CD4-positive, alpha-beta memory T cell (primary cell): ENCODE results near the gene CHAC1. TPM values are rescaled to one million over a fixed set of nuclear protein-coding genes. Genes with fewer than 3 reads are reported as not detected.

Experiments used
- CTCF ChIA-PET: fragments of 350-600 bp; sonication (Branson Sonifier 250); formaldehyde crosslinking; loops from one replicate; lab custom pipeline; 2021; ENCODE audit warnings: inconsistent platforms; ENCODE audit not compliant: partially characterized antibody; lab: Charles Lee
- POLR2A ChIA-PET: fragments of 350-600 bp; sonication (Branson Sonifier 250); formaldehyde crosslinking; loops from one replicate; lab custom pipeline; 2021; ENCODE audit not compliant: partially characterized antibody; lab: Charles Lee
- DNase-seq, 5 donors: peaks; one replicate each; pipeline versions ENCODE4 v3.0.0 to v3.0.0-alpha.2; 2020 to 2022; ENCODE audit warnings: mixed read lengths in 1 of 5
- H3K27ac ChIP-seq: one replicate; pipeline ENCODE4 v1.7.0; 2013; ENCODE audit warnings: low read depth, low read length
- H3K27me3 ChIP-seq: 2 replicates; pipeline ENCODE4 v1.7.0; 2013; ENCODE audit warnings: mild to moderate bottlenecking, low read length, moderate library complexity; ENCODE audit not compliant: insufficient read depth
- H3K36me3 ChIP-seq: 2 replicates; pipeline ENCODE4 v1.7.0; 2013; ENCODE audit warnings: mild to moderate bottlenecking, low read length, moderate library complexity; ENCODE audit not compliant: insufficient read depth
- H3K4me1 ChIP-seq: 2 replicates; pipeline ENCODE4 v1.7.0; 2013; ENCODE audit warnings: mild to moderate bottlenecking, low read length, moderate library complexity; ENCODE audit not compliant: insufficient read depth
- H3K4me3 ChIP-seq, 2 donors: one replicate each; pipeline ENCODE4 v1.7.0; 2013; ENCODE audit warnings: low read length in 2 of 2, mild to moderate bottlenecking in 1 of 2
- H3K9me3 ChIP-seq, 2 donors: one replicate each; pipeline ENCODE4 v1.7.0; 2013; ENCODE audit warnings: low read length in 2 of 2, control low read depth in 1 of 2; ENCODE audit not compliant: control insufficient read depth in 1 of 2
- H3K27ac Mint-ChIP-seq, 7 donors: one replicate each; pipeline ENCODE4 v1.8.0; 2020 to 2021; ENCODE audit warnings: mixed read lengths in 7 of 7, mild to moderate bottlenecking in 6 of 7, inconsistent platforms in 3 of 7, moderate library complexity in 3 of 7
- H3K27me3 Mint-ChIP-seq, 2 donors: one replicate each; pipeline ENCODE4 v1.8.0; 2020 to 2021; ENCODE audit warnings: mixed read lengths in 2 of 2
- H3K36me3 Mint-ChIP-seq, 2 donors: one replicate each; pipeline ENCODE4 v1.8.0; 2020 to 2021; ENCODE audit warnings: mixed read lengths in 2 of 2, inconsistent platforms in 1 of 2, mild to moderate bottlenecking in 1 of 2
- H3K4me1 Mint-ChIP-seq, 4 donors: one replicate each; pipeline ENCODE4 v1.8.0; 2020 to 2021; ENCODE audit warnings: mixed read lengths in 4 of 4, mild to moderate bottlenecking in 1 of 4
- H3K4me3 Mint-ChIP-seq, 8 donors: one replicate each; pipeline ENCODE4 v1.8.0; 2020 to 2021; ENCODE audit warnings: mixed read lengths in 8 of 8, mild to moderate bottlenecking in 7 of 8, moderate library complexity in 6 of 8, inconsistent platforms in 3 of 8
- H3K9me3 Mint-ChIP-seq, 8 donors: one replicate each; pipeline ENCODE4 v1.8.0; 2020 to 2021; ENCODE audit warnings: mixed read lengths in 8 of 8, mild to moderate bottlenecking in 5 of 8, inconsistent platforms in 3 of 8, moderate library complexity in 1 of 8
- intact Hi-C: fragments of 100-400 bp; cut with micrococcal nuclease; formaldehyde crosslinking; loops from one replicate; pipeline ENCODE4 v1.15.1; 2023
- polyA plus RNA-seq, 2 donors: library from polyadenylated mRNA; unstranded; fragments of 300-500 nt; fragmentation: Illumina TruSeq; gene quantifications; one replicate each; pipeline ENCODE4 v1.2.3, GENCODE V29; 2021
- total RNA-seq, 2 experiments: library from RNA; stranded (reverse); gene quantifications; one replicate each; pipeline ENCODE4 v1.2.3, GENCODE V29; 2021

Gene CHAC1
- total and polyA plus RNA-seq, 4 experiments from 2014 or later: 0.24 to 1.2 (median 0.80) TPM

DNA sequence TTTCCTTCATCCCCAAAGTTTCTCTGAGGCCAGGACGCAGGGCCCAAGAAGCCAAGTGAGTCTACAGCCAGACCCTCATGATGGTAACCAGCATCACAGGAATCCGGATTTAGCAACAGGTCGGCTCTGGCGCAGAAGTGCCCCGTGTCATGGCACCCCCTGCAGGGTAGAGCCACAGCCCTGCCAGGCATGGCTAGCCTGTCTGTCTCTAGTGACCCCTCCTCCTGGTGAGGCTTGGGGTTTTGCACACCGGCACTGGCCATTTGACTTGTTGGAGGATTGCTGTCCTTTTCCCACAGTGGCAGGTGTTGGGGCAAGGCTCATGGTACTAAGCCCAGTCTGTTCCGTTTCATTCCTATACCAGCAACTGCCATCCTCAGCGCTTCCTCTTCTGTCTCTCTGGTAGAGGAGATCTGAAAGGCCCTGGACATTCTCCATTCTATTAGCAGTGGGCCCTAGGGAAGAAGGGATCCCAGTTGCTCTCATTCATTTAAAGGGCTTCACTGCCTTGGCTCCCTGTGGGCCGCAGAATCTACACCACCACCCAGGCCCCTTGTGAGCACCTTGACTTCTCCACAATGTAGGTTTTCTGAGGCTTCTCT lies 9.4 kb upstream of the CHAC1 start:
- intact Hi-C loops: loop anchor here (5.0 kb wide), 1 partner anchor 173 kb away; the partner anchor contains the start of gene INO80

GRCh38 chr15:40944510-40945296 lies 8.6 kb upstream of the CHAC1 start:
- Mint-ChIP-seq H3K27me3 (no peaks in the 10 kb centered on the region), H3K36me3 (no peaks in the 10 kb centered on the region), H3K4me3 (peak overlapping the region in 3 of 8 donors; percentile 29 to 61 (median 41)), H3K27ac (peak overlapping the region in 1 of 7 donors; percentile 17), H3K9me3 (no peaks in the 10 kb centered on the region), H3K4me1 (peaks cover 13 to 40% (median 28%) of the 10 kb centered on the region in 4 donors)
- H3K27me3 ChIP-seq: no peaks in the 10 kb centered on the region
- no peak overlapping the region for H3K4me3 ChIP-seq
- peaks cover 27% of the 10 kb centered on the region for H3K4me1 ChIP-seq
- H3K27ac ChIP-seq: no peak overlapping the region
- no peaks in the 10 kb centered on the region for H3K9me3 ChIP-seq
- no peak for DNase-seq
- CTCF ChIA-PET: interaction anchor here (1.4 to 6.4 kb wide), 2 partner anchors 14 kb away, joined by 8 to 54 read pairs; partner anchors contain the start of gene DLL4
- intact Hi-C loops: loop anchor here (5.0 kb wide), 1 partner anchor 173 kb away; the partner anchor contains the start of gene INO80
- POLR2A ChIA-PET: interaction anchor here (4.5 kb wide), 1 partner anchor 38 kb away, joined by 37 read pairs; no protein-coding TSS in a partner anchor
- H3K36me3 ChIP-seq: no peaks in the 10 kb centered on the region

More for the DNA sequence above, 9.4 kb upstream of the CHAC1 start:
- H3K27me3 ChIP-seq: no peaks in the 10 kb centered on the region
- H3K4me1 ChIP-seq: peaks cover 27% of the 10 kb centered on the region
- ChIA-PET CTCF (interaction anchor here (0.7 to 6.4 kb wide), 2 partner anchors 13 to 92 kb away, joined by 3 to 54 read pairs; partner anchors contain the start of gene DLL4), POLR2A (interaction anchor here (4.5 to 4.7 kb wide), 2 partner anchors 9 to 37 kb away, joined by 37 to 44 read pairs; partner anchors contain the start of gene CHAC1)
- no peak overlapping the region for H3K4me3 ChIP-seq
- no peaks in the 10 kb centered on the region for H3K36me3 ChIP-seq
- peaks cover 13 to 40% (median 31%) of the 10 kb centered on the region in 4 donors for H3K4me1 Mint-ChIP-seq
- no peaks in the 10 kb centered on the region for H3K27me3 Mint-ChIP-seq
- no peak overlapping the region for H3K27ac ChIP-seq
- H3K27ac Mint-ChIP-seq: no peak overlapping the region
- H3K36me3 Mint-ChIP-seq: no peaks in the 10 kb centered on the region
- H3K9me3 ChIP-seq: no peaks in the 10 kb centered on the region
- H3K9me3 Mint-ChIP-seq: no peaks in the 10 kb centered on the region
- H3K4me3 Mint-ChIP-seq: peak overlapping the region in 5 of 8 donors; percentile 10 to 87 (median 25)
- DNase-seq: no peak

DNA sequence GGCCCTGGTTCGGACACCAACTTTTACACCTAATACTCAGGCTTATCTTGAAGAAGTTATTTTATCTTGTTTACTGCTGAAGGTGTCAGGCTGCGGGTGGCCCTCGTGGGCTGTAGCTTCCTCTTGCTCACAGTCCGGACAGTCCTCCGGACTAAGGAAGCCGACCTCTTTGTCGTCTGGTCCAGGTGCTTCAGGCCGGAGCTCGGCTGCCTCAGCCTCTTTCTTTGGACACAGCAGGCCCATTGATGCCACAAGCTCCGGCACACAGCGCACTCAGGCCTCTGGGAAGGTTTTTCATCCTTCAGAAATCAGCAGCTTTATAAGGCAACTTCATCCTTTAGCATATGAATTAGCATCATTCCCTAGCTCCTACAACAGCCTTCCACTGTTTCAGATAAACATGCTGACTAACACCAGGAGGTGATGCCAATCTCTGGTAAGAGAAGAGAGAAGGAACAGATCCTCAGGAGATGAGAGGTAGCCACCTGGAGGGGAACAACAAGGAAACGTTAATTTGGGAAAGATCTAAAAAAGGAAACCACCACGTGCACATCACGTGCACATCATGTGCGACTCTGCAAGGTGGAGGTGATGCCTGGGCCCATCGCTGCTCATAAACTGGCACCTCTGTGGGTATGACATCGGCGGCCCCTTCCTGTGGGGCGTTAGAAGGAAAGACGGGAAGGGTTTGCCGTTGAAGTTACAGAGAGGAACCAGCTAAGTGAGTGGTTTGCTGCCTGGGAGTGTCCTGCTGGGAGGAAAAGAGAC lies 4.4 kb upstream of the CHAC1 start:
- peaks cover 0 to 5% of the 10 kb centered on the region in 2 donors for H3K36me3 Mint-ChIP-seq
- Histone ChIP-seq H3K27ac (no peak overlapping the region), H3K27me3 (no peaks in the 10 kb centered on the region), H3K36me3 (no peaks in the 10 kb centered on the region), H3K9me3 (no peaks in the 10 kb centered on the region), H3K4me3 (no peak overlapping the region), H3K4me1 (peaks cover 13% of the 10 kb centered on the region)
- no peak for DNase-seq
- H3K4me3 Mint-ChIP-seq: no peak overlapping the region
- peaks cover 0 to 2% of the 10 kb centered on the region in 2 donors for H3K27me3 Mint-ChIP-seq
- ChIA-PET CTCF (interaction anchor here (0.8 kb wide), 1 partner anchor 44 kb away, joined by 3 read pairs; no protein-coding TSS in a partner anchor), POLR2A (interaction anchor here (1.3 kb wide), 1 partner anchor 8 kb away, joined by 3 read pairs; no protein-coding TSS in a partner anchor)
- intact Hi-C loops: no loop called here
- H3K9me3 Mint-ChIP-seq: peaks cover 0 to 3% (median 0%) of the 10 kb centered on the region in 8 donors
- peaks cover 2 to 23% (median 18%) of the 10 kb centered on the region in 4 donors for H3K4me1 Mint-ChIP-seq
- no peak overlapping the region for H3K27ac Mint-ChIP-seq

DNA sequence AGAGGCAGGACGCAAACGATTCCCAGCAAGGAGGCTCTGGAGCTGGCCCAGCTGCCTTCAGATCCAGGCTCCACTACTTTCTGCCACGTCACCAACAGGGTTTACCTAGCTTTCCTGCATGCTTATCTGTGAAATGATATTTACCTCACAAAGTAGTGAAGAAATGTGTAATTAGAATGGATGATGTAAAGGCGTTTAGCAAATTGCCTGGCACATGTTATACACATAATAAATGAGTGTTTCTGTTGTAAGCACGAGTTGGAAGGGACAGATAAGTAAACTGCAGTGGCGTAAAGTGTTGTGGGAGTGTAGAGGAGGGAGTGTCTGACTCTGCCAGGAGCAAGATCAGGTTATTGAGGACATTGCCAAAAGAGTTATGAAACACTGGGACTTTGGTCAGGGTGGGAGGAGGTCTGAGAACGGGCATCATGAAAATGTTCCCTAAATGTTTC lies 3.5 kb upstream of the CHAC1 start:
- no peak overlapping the region for H3K27ac ChIP-seq
- Mint-ChIP-seq H3K9me3 (peaks cover 0 to 3% (median 0%) of the 10 kb centered on the region in 8 donors), H3K27ac (peak overlapping the region in 1 of 7 donors; percentile 44), H3K4me3 (no peak overlapping the region), H3K36me3 (peaks cover 0 to 6% of the 10 kb centered on the region in 2 donors), H3K27me3 (peaks cover 0 to 2% of the 10 kb centered on the region in 2 donors), H3K4me1 (peaks cover 5 to 22% (median 18%) of the 10 kb centered on the region in 4 donors)
- H3K4me1 ChIP-seq: peaks cover 14% of the 10 kb centered on the region
- no peak overlapping the region for H3K4me3 ChIP-seq
- H3K36me3 ChIP-seq: no peaks in the 10 kb centered on the region
- H3K27me3 ChIP-seq: no peaks in the 10 kb centered on the region
- intact Hi-C loops: no loop called here
- no peaks in the 10 kb centered on the region for H3K9me3 ChIP-seq
- ChIA-PET POLR2A (interaction anchor here (1.3 kb wide), 1 partner anchor 9 kb away, joined by 3 read pairs; no protein-coding TSS in a partner anchor), CTCF (interaction anchor here (1.4 kb wide), 1 partner anchor 18 kb away, joined by 3 read pairs; no protein-coding TSS in a partner anchor)
- no peak for DNase-seq

GRCh38 chr15:40951764-40952163 lies 1.5 kb upstream of the CHAC1 start:
- Histone ChIP-seq H3K4me3 (no peak overlapping the region), H3K27ac (no peak overlapping the region), H3K4me1 (peaks cover 14% of the 10 kb centered on the region), H3K36me3 (no peaks in the 10 kb centered on the region), H3K9me3 (no peaks in the 10 kb centered on the region), H3K27me3 (no peaks in the 10 kb centered on the region)
- Mint-ChIP-seq H3K4me3 (peak overlapping the region; percentile 4 to 98 (median 62)), H3K4me1 (peaks cover 5 to 22% (median 16%) of the 10 kb centered on the region in 4 donors), H3K27me3 (peaks cover 0 to 2% of the 10 kb centered on the region in 2 donors), H3K9me3 (peaks cover 0 to 3% (median 0%) of the 10 kb centered on the region in 8 donors), H3K27ac (peak overlapping the region in 3 of 7 donors; percentile 23 to 76 (median 25)), H3K36me3 (peaks cover 0 to 6% of the 10 kb centered on the region in 2 donors)
- intact Hi-C loops: no loop called here
- POLR2A ChIA-PET: interaction anchor here (1.3 to 3.9 kb wide), 2 partner anchors 10 to 332 kb away, joined by 4 to 44 read pairs; no protein-coding TSS in a partner anchor
- DNase-seq: no peak
- CTCF ChIA-PET: interaction anchor here (0.8 to 4.9 kb wide), 3 partner anchors 11 to 279 kb away, joined by 3 to 44 read pairs (median 9); partner anchors contain the start of gene CHP1

- Histone ChIP-seq H3K4me3 (peak overlapping the region; percentile 69 to 79), H3K27me3 (no peaks in the 10 kb centered on the region), H3K27ac (peak overlapping the region; percentile 42), H3K36me3 (no peaks in the 10 kb centered on the region), H3K9me3 (no peaks in the 10 kb centered on the region), H3K4me1 (peaks cover 14% of the 10 kb centered on the region)
- Mint-ChIP-seq H3K4me1 (peaks cover 5 to 22% (median 16%) of the 10 kb centered on the region in 4 donors), H3K4me3 (peak overlapping the region; percentile 73 to 98 (median 92)), H3K36me3 (peaks cover 0 to 6% of the 10 kb centered on the region in 2 donors), H3K27me3 (peaks cover 0 to 2% of the 10 kb centered on the region in 2 donors), H3K27ac (peak overlapping the region in 5 of 7 donors; percentile 37 to 90 (median 51)), H3K9me3 (peaks cover 0 to 3% (median 0%) of the 10 kb centered on the region in 8 donors)
- ChIA-PET POLR2A (interaction anchor here (1.0 to 3.9 kb wide), 5 partner anchors 11 to 331 kb away, joined by 4 to 44 read pairs (median 5); partner anchors contain the start of genes CHP1, GCHFR and VPS18), CTCF (interaction anchor here (0.7 to 4.9 kb wide), 6 partner anchors 11 to 279 kb away, joined by 3 to 44 read pairs (median 4); partner anchors contain the start of gene CHP1)
- intact Hi-C loops: no loop called here
- DNase-seq: no peak
Measured at GRCh38 chr15:40952301-40952900, 870 bp upstream of the CHAC1 start.
